Loucy (cell line): Measurements from ENCODE around the gene FRAS1.

Experiments used
- H2AFZ ChIP-seq: fragments of 200-600 bp; sonication (generic); 2 replicates; pipeline ENCODE4 v1.6.0; 2016; ENCODE audit warnings: antibody characterized with exemption, mild to moderate bottlenecking, low read length, moderate library complexity
- H3F3A ChIP-seq: fragments of 200-600 bp; 2 replicates; pipeline ENCODE4 v1.6.0; 2016; ENCODE audit warnings: antibody characterized with exemption, low read depth, mild to moderate bottlenecking
- H3K27me3 ChIP-seq: fragments of 200-600 bp; sonication (generic); 2 replicates; pipeline ENCODE4 v1.6.1; 2014; ENCODE audit warnings: low read length, mild to moderate bottlenecking; ENCODE audit not compliant: insufficient read depth, poor library complexity, severe bottlenecking
- H3K36me3 ChIP-seq: fragments of 200-600 bp; sonication (generic); 2 replicates; pipeline ENCODE4 v1.6.1; 2016; ENCODE audit warnings: low read length; ENCODE audit not compliant: insufficient read depth
- H3K4me1 ChIP-seq: fragments of 200-600 bp; sonication (generic); 2 replicates; pipeline ENCODE4 v1.5.1; 2014; ENCODE audit warnings: low read length, mild to moderate bottlenecking; ENCODE audit not compliant: insufficient read depth, poor library complexity, severe bottlenecking
- H3K4me2 ChIP-seq: fragments of 200-600 bp; sonication (generic); 2 replicates; pipeline ENCODE4 v1.6.0; 2014; ENCODE audit warnings: antibody characterized with exemption, low read length, low read depth, mild to moderate bottlenecking; ENCODE audit not compliant: poor library complexity, severe bottlenecking
- H3K4me3 ChIP-seq: fragments of 200-600 bp; sonication (generic); 2 replicates; pipeline ENCODE4 v1.5.1; 2014; ENCODE audit warnings: low read length, mild to moderate bottlenecking, mixed read lengths; ENCODE audit not compliant: poor library complexity, severe bottlenecking
- H3K79me2 ChIP-seq: fragments of 200-600 bp; sonication (generic); 2 replicates; pipeline ENCODE4 v1.6.1; 2014; ENCODE audit warnings: low read length; ENCODE audit not compliant: insufficient read depth
- H3K9ac ChIP-seq: fragments of 200-600 bp; sonication (generic); 2 replicates; pipeline ENCODE4 v1.6.0; 2014; ENCODE audit warnings: mild to moderate bottlenecking, low read depth, low read length, moderate library complexity; ENCODE audit not compliant: poor library complexity, severe bottlenecking
- H3K9me2 ChIP-seq: fragments of 200-600 bp; sonication (generic); replicated peaks from 2 replicates; pipeline ENCODE4 v1.6.1; 2016; ENCODE audit warnings: low read depth, low read length, mixed read lengths
- H3K9me3 ChIP-seq: fragments of 200-600 bp; sonication (generic); 2 replicates; pipeline ENCODE4 v1.6.1; 2014; ENCODE audit warnings: mild to moderate bottlenecking, antibody characterized with exemption, low read length, low read depth; ENCODE audit not compliant: insufficient read depth
- H4K20me1 ChIP-seq: fragments of 200-600 bp; sonication (generic); 2 replicates; pipeline ENCODE4 v1.6.0; 2014; ENCODE audit warnings: antibody characterized with exemption, low read length, mild to moderate bottlenecking; ENCODE audit not compliant: insufficient read depth, poor library complexity, severe bottlenecking
- CTCF ChIP-seq: fragments of 200-600 bp; sonication (generic); conservative IDR thresholded peaks from 2 replicates; pipeline ENCODE4 v1.5.1; 2014; ENCODE audit warnings: mild to moderate bottlenecking, antibody characterized with exemption, low read length
- EZH2phosphoT487 ChIP-seq: fragments of 200-600 bp; IDR thresholded peaks from 2 replicates; pipeline ENCODE4 v1.6.1; 2018; ENCODE audit warnings: antibody characterized with exemption, mild to moderate bottlenecking, moderate library complexity, borderline replicate concordance

FRAS1 gene

GRCh38 chr4:78370631-78371372 is 313.7 kb downstream of the FRAS1 start:
- H3K9me2 ChIP-seq, result no peaks in the 10 kb centered on the region
- H3K9ac ChIP-seq, result no peak overlapping the region
- no peak overlapping the region for H3K4me2 ChIP-seq
- no peaks in the 10 kb centered on the region for H4K20me1 ChIP-seq
- H3K4me3 ChIP-seq, result no peak overlapping the region
- H3K4me1 ChIP-seq, result peaks cover 2% of the 10 kb centered on the region
- no peaks in the 10 kb centered on the region for H3K79me2 ChIP-seq
- H2AFZ ChIP-seq, result no peak overlapping the region
- no peaks in the 10 kb centered on the region for H3F3A ChIP-seq
- no peaks in the 10 kb centered on the region for H3K27me3 ChIP-seq
- no peaks in the 10 kb centered on the region for H3K36me3 ChIP-seq
- H3K9me3 ChIP-seq, result no peaks in the 10 kb centered on the region
- TF ChIP-seq EZH2phosphoT487 (no peak), CTCF (no peak)

GRCh38 chr4:78372355-78372988 is 315.3 kb downstream of the FRAS1 start:
- no peak overlapping the region for H2AFZ ChIP-seq
- no peaks in the 10 kb centered on the region for H3K27me3 ChIP-seq
- no peak for TF ChIP-seq EZH2phosphoT487
- no peak for TF ChIP-seq CTCF
- no peaks in the 10 kb centered on the region for H3K9me3 ChIP-seq
- no peak overlapping the region for H3K9ac ChIP-seq
- H3K9me2 ChIP-seq, result no peaks in the 10 kb centered on the region
- H3K79me2 ChIP-seq, result no peaks in the 10 kb centered on the region
- H3K4me2 ChIP-seq, result no peak overlapping the region
- no peaks in the 10 kb centered on the region for H3F3A ChIP-seq
- peaks cover 2% of the 10 kb centered on the region for H3K4me1 ChIP-seq
- no peak overlapping the region for H3K4me3 ChIP-seq
- no peaks in the 10 kb centered on the region for H3K36me3 ChIP-seq
- no peaks in the 10 kb centered on the region for H4K20me1 ChIP-seq

GRCh38 chr4:78377555-78377954 is 320.4 kb downstream of the FRAS1 start:
- Histone ChIP-seq H3K9ac (no peak overlapping the region), H3K79me2 (no peaks in the 10 kb centered on the region), H3K36me3 (no peaks in the 10 kb centered on the region), H3K9me2 (no peaks in the 10 kb centered on the region), H3K4me1 (peaks cover 12% of the 10 kb centered on the region), H2AFZ (no peak overlapping the region), H3K9me3 (no peaks in the 10 kb centered on the region), H3K4me2 (no peak overlapping the region), H3F3A (no peaks in the 10 kb centered on the region), H3K27me3 (no peaks in the 10 kb centered on the region), H4K20me1 (no peaks in the 10 kb centered on the region), H3K4me3 (no peak overlapping the region)
- TF ChIP-seq EZH2phosphoT487, result no peak
- no peak for TF ChIP-seq CTCF
